WI38 (cell line): ENCODE measurements around the gene WTAP.

Experiments
- H3K4me3 ChIP-seq: 2 replicates; pipeline ENCODE4 v1.5.1; 2011; ENCODE audit warnings: low read depth, mild to moderate bottlenecking, control low read depth, low read length
- TF ChIP-seq, protein P1 (sequence below): IDR thresholded peaks from 2 replicates; pipeline ENCODE4 v1.5.1; 2012; ENCODE audit warnings: low read depth, mild to moderate bottlenecking, control low read depth, low read length

Gene WTAP

GRCh38 chr6:159682295-159682694, 45.0 kb upstream of the WTAP start:
- no peak overlapping the region for H3K4me3 ChIP-seq
- TF ChIP-seq, protein P1, sequence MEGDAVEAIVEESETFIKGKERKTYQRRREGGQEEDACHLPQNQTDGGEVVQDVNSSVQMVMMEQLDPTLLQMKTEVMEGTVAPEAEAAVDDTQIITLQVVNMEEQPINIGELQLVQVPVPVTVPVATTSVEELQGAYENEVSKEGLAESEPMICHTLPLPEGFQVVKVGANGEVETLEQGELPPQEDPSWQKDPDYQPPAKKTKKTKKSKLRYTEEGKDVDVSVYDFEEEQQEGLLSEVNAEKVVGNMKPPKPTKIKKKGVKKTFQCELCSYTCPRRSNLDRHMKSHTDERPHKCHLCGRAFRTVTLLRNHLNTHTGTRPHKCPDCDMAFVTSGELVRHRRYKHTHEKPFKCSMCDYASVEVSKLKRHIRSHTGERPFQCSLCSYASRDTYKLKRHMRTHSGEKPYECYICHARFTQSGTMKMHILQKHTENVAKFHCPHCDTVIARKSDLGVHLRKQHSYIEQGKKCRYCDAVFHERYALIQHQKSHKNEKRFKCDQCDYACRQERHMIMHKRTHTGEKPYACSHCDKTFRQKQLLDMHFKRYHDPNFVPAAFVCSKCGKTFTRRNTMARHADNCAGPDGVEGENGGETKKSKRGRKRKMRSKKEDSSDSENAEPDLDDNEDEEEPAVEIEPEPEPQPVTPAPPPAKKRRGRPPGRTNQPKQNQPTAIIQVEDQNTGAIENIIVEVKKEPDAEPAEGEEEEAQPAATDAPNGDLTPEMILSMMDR, result no peak

DNA sequence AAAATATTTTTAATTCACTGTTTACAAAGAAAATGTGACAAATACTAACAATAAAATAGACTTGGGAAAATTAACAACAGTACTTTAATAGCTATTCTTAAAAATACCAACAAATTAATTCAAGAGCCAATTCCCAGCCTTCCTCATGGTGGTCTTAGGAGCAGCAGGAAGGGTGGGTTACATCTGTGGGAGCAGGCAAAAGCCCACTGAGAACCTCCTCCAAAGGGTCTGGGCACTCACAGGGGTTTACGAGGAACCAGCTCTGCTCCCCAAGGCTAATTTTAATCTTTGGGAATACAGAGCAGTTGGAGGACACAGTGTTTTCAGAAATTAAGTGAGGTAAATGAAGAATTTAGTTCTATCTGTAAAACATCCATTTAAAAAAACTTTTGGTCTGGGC, 44.5 kb upstream of the WTAP start:
- TF ChIP-seq, protein P1, result no peak
- no peak overlapping the region for H3K4me3 ChIP-seq

- no peak overlapping the region for H3K4me3 ChIP-seq
- TF ChIP-seq, protein P1, result no peak
Measured at GRCh38 chr6:159684013-159684304, 43.3 kb upstream of the WTAP start.

GRCh38 chr6:159686040-159686439, 41.3 kb upstream of the WTAP start:
- TF ChIP-seq, protein P1, result no peak
- H3K4me3 ChIP-seq, result no peak overlapping the region

DNA sequence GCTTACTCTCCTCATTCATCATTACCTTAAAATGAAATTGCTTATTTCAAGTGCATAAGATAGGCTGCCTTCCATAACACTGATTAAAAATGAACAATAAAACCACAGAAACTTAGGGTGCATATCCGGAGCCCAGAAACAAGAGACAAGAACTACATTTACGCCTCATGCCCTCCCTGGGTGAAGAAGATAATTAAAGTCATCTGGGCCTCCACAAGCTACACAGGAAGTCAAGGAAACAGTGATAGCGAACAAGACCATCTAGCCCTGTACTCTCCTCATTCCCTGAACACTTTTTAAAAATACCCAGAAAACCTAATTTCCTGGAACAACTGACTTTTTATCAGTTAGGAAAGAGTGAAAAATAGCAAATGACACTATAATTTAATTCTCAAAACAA, 40.6 kb upstream of the WTAP start:
- TF ChIP-seq, protein P1, result no peak
- H3K4me3 ChIP-seq, result no peak overlapping the region

GRCh38 chr6:159687341-159687740, 40.0 kb upstream of the WTAP start:
- no peak overlapping the region for H3K4me3 ChIP-seq
- TF ChIP-seq, protein P1, result no peak

DNA sequence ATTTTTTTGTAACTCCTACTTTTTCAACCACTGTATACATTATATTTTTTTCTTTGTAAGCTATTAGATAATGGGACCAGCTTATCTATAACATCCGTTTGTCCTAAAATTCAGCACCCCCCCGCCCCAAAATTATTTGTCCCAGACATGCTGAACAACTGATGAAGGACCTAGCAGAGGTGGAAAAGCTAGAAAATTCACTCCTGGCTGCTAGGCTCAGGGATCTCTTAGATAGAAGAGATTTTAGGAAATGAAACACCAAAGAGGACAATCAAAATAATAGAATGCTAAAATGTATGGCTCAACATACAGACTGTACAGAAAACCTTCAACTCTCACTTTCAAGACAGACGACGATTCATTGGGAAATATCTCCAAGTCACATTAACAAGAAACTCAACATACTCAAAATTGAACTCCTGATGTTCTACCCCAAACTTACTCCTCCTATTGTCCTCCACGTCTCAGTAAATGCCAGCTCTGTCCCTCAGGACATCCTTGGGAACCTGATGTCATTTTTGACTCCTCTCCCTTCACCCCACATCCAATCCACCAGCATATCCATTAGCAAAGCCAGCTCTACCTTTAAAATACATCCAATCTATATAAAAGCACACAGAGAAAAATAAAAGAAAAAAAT, 38.9 kb upstream of the WTAP start:
- H3K4me3 ChIP-seq, result no peak overlapping the region
- TF ChIP-seq, protein P1, result no peak
